Panc1 (cell line): ENCODE measurements around the gene SHB. TPM values are rescaled to one million over a fixed set of nuclear protein-coding genes. Genes with fewer than 3 reads are reported as not detected.
"Not testable (repeated sequence)": the region's sequence is repeated elsewhere in the genome, so short reads cannot be mapped to it uniquely, and the experiment has no call there.

Source experiments
- ATAC-seq: fragments of 200-7000 bp; cut with Tn5 transposase; 2 replicates; pipeline ENCODE4 v1.9.1; 2020; ENCODE audit warnings: mild to moderate bottlenecking, moderate library complexity
- BruUV-seq: library from RNA; stranded (reverse); fragments of 400-500 nt; replicated peaks from 2 replicates; lab custom pipeline; 2021; lab: Mats Ljungman, UMichigan
- CTCF ChIA-PET: fragments of 300-600 bp; sonication (Branson Sonifier 250); formaldehyde crosslinking; loops from one replicate; lab custom pipeline; 2022; ENCODE audit warnings: antibody characterized with exemption; lab: Charles Lee
- POLR2A ChIA-PET: fragments of 300-600 bp; sonication (Branson Sonifier 250); formaldehyde crosslinking; loops from one replicate; lab custom pipeline; 2022; ENCODE audit warnings: antibody characterized with exemption; lab: Charles Lee
- DNase-seq: peaks from one replicate; pipeline ENCODE4 v3.0.0-alpha.2; 2010; ENCODE audit warnings: low read depth, low spot score
- H3K27ac ChIP-seq: 2 replicates; pipeline ENCODE4 v1.5.1; 2011; ENCODE audit warnings: mild to moderate bottlenecking, low read length, inconsistent platforms
- H3K27me3 ChIP-seq: fragments of 200-500 bp; sonication (Bioruptor generic); 2 replicates; pipeline ENCODE4 v1.6.0; 2014; ENCODE audit warnings: low read length, inconsistent platforms; ENCODE audit not compliant: control insufficient read depth, insufficient read depth
- H3K36me3 ChIP-seq: fragments of 200-500 bp; sonication (Bioruptor generic); 2 replicates; pipeline ENCODE4 v1.5.1; 2014; ENCODE audit warnings: inconsistent platforms, mild to moderate bottlenecking, low read length, moderate library complexity; ENCODE audit not compliant: control insufficient read depth, insufficient read depth
- H3K4me1 ChIP-seq: 2 replicates; pipeline ENCODE4 v1.5.1; 2011; ENCODE audit warnings: inconsistent platforms, mild to moderate bottlenecking, low read length, moderate library complexity; ENCODE audit not compliant: control insufficient read depth, insufficient read depth
- H3K4me3 ChIP-seq, 2 experiments: 2 replicates each; pipeline ENCODE4 v1.5.1; 2011 to 2012; ENCODE audit warnings: low read depth in 2 of 2, low read length in 2 of 2, mild to moderate bottlenecking in 2 of 2, inconsistent platforms in 1 of 2, moderate library complexity in 1 of 2
- H3K9me3 ChIP-seq: fragments of 200-500 bp; sonication (Bioruptor generic); 2 replicates; pipeline ENCODE4 v1.5.1; 2014; ENCODE audit warnings: low read depth, mild to moderate bottlenecking, inconsistent platforms, low read length, moderate library complexity; ENCODE audit not compliant: control insufficient read depth, insufficient read depth
- CTCF ChIP-seq: fragments of 450-650 bp; IDR thresholded peaks from 2 replicates; pipeline ENCODE4 v1.5.1; 2017; ENCODE audit warnings: mild to moderate bottlenecking
- POLR2AphosphoS5 ChIP-seq: IDR thresholded peaks from 2 replicates; pipeline ENCODE4 v1.6.1; 2012; ENCODE audit warnings: mild to moderate bottlenecking, low read depth, low read length, moderate library complexity
- REST ChIP-seq, 2 experiments: IDR thresholded peaks; 2 replicates each; pipeline ENCODE4 v1.6.1; 2011 to 2012; ENCODE audit warnings: low read depth in 2 of 2, control low read depth in 1 of 2, low read length in 1 of 2, mild to moderate bottlenecking in 1 of 2, moderate library complexity in 1 of 2; ENCODE audit not compliant: insufficient read depth in 1 of 2
- SIN3A ChIP-seq: IDR thresholded peaks from 2 replicates; pipeline ENCODE4 v1.6.1; 2012; ENCODE audit warnings: low read depth, mild to moderate bottlenecking, low read length, moderate library complexity, borderline replicate concordance; ENCODE audit not compliant: insufficient read depth
- TCF7L2 ChIP-seq: IDR thresholded peaks from 2 replicates; pipeline ENCODE4 v1.6.1; 2011; ENCODE audit warnings: mild to moderate bottlenecking, low read depth, low read length, inconsistent platforms
- in situ Hi-C: cut with HindIII; loops from 2 replicates; pipeline ENCODE4 v1.10.0; 2016; ENCODE audit warnings: low sequenced_read_pairs, low pct_unique_long_range_greater_than_20kb
- intact Hi-C: fragments of 100-400 bp; cut with micrococcal nuclease; formaldehyde crosslinking; loops from one replicate; pipeline ENCODE4 v1.10.0; 2022; ENCODE audit not compliant: unreplicated experiment
- total RNA-seq: library from RNA; stranded (reverse); gene quantifications from one replicate; pipeline ENCODE4 v1.2.1, GENCODE V29; 2021; ENCODE audit not compliant: unreplicated experiment

SHB gene
- total RNA-seq, 1 experiment from 2014 or later, result 59.9 TPM

- Histone ChIP-seq H3K27me3 (no peaks in the 10 kb centered on the region), H3K27ac (peak overlapping the region; percentile 99), H3K36me3 (no peaks in the 10 kb centered on the region; the same call in 1 of the 2 replicates), H3K4me1 (peaks cover 87% of the 10 kb centered on the region), H3K9me3 (no peaks in the 10 kb centered on the region), H3K4me3 (peak overlapping the region in 1 of 2 experiments; percentile 35; a peak in 1 of 4 replicates)
- no peak for DNase-seq
- no TSS peak for BruUV-seq
- in situ Hi-C loops, result no loop called here
- intact Hi-C loops, result no loop called here
- TF ChIP-seq SIN3A (no peak), POLR2AphosphoS5 (no peak), TCF7L2 (no peak), REST (IDR thresholded peaks at IDR 0.05; ENCODE audit: insufficient read depth in 1 of 2, low read depth in 2 of 2, low read length in 1 of 2) (no peak), CTCF (no peak)
- CTCF ChIA-PET, result no interaction called here
- POLR2A ChIA-PET, result interaction anchor here (1.0 kb wide), 1 partner anchor 10 kb away, joined by 3 read pairs; no protein-coding TSS in a partner anchor
- ATAC-seq, result peak; percentile 44
Measured at GRCh38 chr9:38046661-38047300, 22.2 kb downstream of the SHB start.

- POLR2A ChIA-PET, H3K27me3 ChIP-seq, intact Hi-C loops, H3K4me3 ChIP-seq, BruUV-seq, H3K36me3 ChIP-seq, DNase-seq, H3K9me3 ChIP-seq, ATAC-seq, CTCF ChIA-PET, in situ Hi-C loops: not testable (repeated sequence)
- Histone ChIP-seq H3K4me1 (peaks cover 88% of the 10 kb centered on the region), H3K27ac (peak overlapping the region; percentile 99)
Measured at GRCh38 chr9:38045939-38046338, 23.1 kb downstream of the SHB start.

GRCh38 chr9:38044706-38045105 lies 24.3 kb downstream of the SHB start:
- intact Hi-C loops, result no loop called here
- Histone ChIP-seq H3K4me3 (no peak overlapping the region), H3K4me1 (peaks cover 88% of the 10 kb centered on the region), H3K27me3 (no peaks in the 10 kb centered on the region), H3K9me3 (no peaks in the 10 kb centered on the region), H3K27ac (peak overlapping the region; percentile 99), H3K36me3 (no peaks in the 10 kb centered on the region; the same call in 1 of the 2 replicates)
- ATAC-seq (no peak), DNase-seq (no peak)
- in situ Hi-C loops, result no loop called here
- no peak for TF ChIP-seq SIN3A
- TF ChIP-seq REST (IDR thresholded peaks at IDR 0.05; ENCODE audit: insufficient read depth in 1 of 2, low read depth in 2 of 2, low read length in 1 of 2), result no peak
- TF ChIP-seq POLR2AphosphoS5, result no peak
- TF ChIP-seq TCF7L2, result no peak
- no peak for TF ChIP-seq CTCF
- POLR2A ChIA-PET, result no interaction called here
- CTCF ChIA-PET, result no interaction called here
- BruUV-seq, result no TSS peak
